Gastrocnemius medialis (tissue), 4 donors: ENCODE results near the gene C6. TPM values are rescaled to one million over a fixed set of nuclear protein-coding genes. Genes with fewer than 3 reads are reported as not detected.
"Not testable (repeated sequence)": the region's sequence is repeated elsewhere in the genome, so short reads cannot be mapped to it uniquely, and the experiment has no call there.

ENCODE experiments used
- ATAC-seq, 2 donors: fragments of 150-250 bp; one replicate each; pipeline ENCODE4 v1.9.1; 2016
- DNase-seq, 2 donors: peaks; one replicate each; pipeline ENCODE4 v3.0.0-alpha.2; 2019
- H3K27ac ChIP-seq, 4 donors: fragments of 200-600 bp; sonication (generic); 1 replicate in 1 of 4; 2 replicates in 3 of 4; pipeline ENCODE4 v1.5.1; 2016 to 2018; ENCODE audit warnings: mild to moderate bottlenecking in 2 of 4, moderate library complexity in 1 of 4
- H3K27me3 ChIP-seq, 3 donors: fragments of 200-600 bp; sonication (generic) in 2 of 3; 1 replicate in 1 of 3; 2 replicates in 2 of 3; pipeline versions ENCODE4 v1.5.1 to v1.6.0; 2016 to 2019; ENCODE audit warnings: mild to moderate bottlenecking in 1 of 3, moderate library complexity in 1 of 3
- H3K36me3 ChIP-seq, 2 donors: fragments of 200-600 bp; sonication (generic) in 1 of 2; one replicate each; pipeline ENCODE4 v1.5.1; 2017 to 2018
- H3K4me1 ChIP-seq, 2 donors: fragments of 200-600 bp; sonication (generic) in 1 of 2; one replicate each; pipeline ENCODE4 v1.5.1; 2016 to 2017; ENCODE audit warnings: mild to moderate bottlenecking in 2 of 2
- H3K4me3 ChIP-seq, 4 donors: fragments of 200-600 bp; sonication (generic) in 3 of 4; 1 replicate in 1 of 4; 2 replicates in 3 of 4; pipeline ENCODE4 v1.5.1; 2016 to 2019; ENCODE audit warnings: mild to moderate bottlenecking in 2 of 4
- H3K9me3 ChIP-seq, 3 donors: fragments of 200-600 bp; sonication (generic) in 2 of 3; 1 replicate in 1 of 3; 2 replicates in 2 of 3; pipeline ENCODE4 v1.5.1; 2016 to 2019
- CTCF ChIP-seq, 5 experiments: fragments of 450-650 bp in 3 of 5; fragments of 200-600 bp in 2 of 5; sonication (generic) in 2 of 5; IDR thresholded peaks in 4 of 5; conservative IDR thresholded peaks in 1 of 5; 1 replicate in 4 of 5; 2 replicates in 1 of 5; pipeline ENCODE4 v1.5.1; 2016 to 2019; ENCODE audit warnings: antibody characterized with exemption in 5 of 5, mild to moderate bottlenecking in 3 of 5, moderate library complexity in 3 of 5
- POLR2A ChIP-seq, 2 donors: fragments of 450-650 bp; IDR thresholded peaks; one replicate each; pipeline ENCODE4 v1.6.1; 2017; ENCODE audit warnings: antibody characterized with exemption in 2 of 2, mild to moderate bottlenecking in 2 of 2, moderate library complexity in 2 of 2
- in situ Hi-C, 4 donors: fragments of 200-750 bp; cut with MboI; loops; one replicate each; pipeline versions ENCODE4 v1.15.0 to v1.8.0; 2017; ENCODE audit warnings: low sequenced_read_pairs in 4 of 4
- intact Hi-C: fragments of 100-400 bp; cut with DNase I; formaldehyde crosslinking; loops from one replicate; pipeline ENCODE4 v1.15.1; 2023; ENCODE audit warnings: low total_unique reads
- total RNA-seq, 4 donors: library from RNA; depleted of rRNA; stranded (reverse); fragments of >200 nt; gene quantifications; one replicate each; pipeline versions ENCODE4 v1.1.0 to v1.2.3, GENCODE V29; 2016

C6 gene
- total RNA-seq, 4 donors from 2014 or later, result 0.46 to 1.4 (median 0.97) TPM; not detected in 1

- DNase-seq (no peak), ATAC-seq (no peak)
- no peak overlapping the region for H3K4me3 ChIP-seq
- H3K27me3 ChIP-seq, result no peaks in the 10 kb centered on the region
- no peaks in the 10 kb centered on the region for H3K4me1 ChIP-seq
- intact Hi-C loops, result no loop called here
- in situ Hi-C loops, result no loop called here
- no peaks in the 10 kb centered on the region for H3K9me3 ChIP-seq
- H3K27ac ChIP-seq, result peak overlapping the region in 2 of 4 donors; percentile 25 to 28
- TF ChIP-seq CTCF (IDR thresholded peaks at IDR 0.05 in 4 of 5, conservative IDR thresholded peaks at IDR 0.05 in 1 of 5) (no peak), POLR2A (IDR thresholded peaks at IDR 0.05) (no peak)
- H3K36me3 ChIP-seq, result no peaks in the 10 kb centered on the region
Measured at GRCh38 chr5:41218929-41219657, 5.8 kb upstream of the C6 start.

- no peaks in the 10 kb centered on the region for H3K4me1 ChIP-seq
- TF ChIP-seq CTCF (IDR thresholded peaks at IDR 0.05 in 4 of 5, conservative IDR thresholded peaks at IDR 0.05 in 1 of 5), result no peak
- TF ChIP-seq POLR2A (IDR thresholded peaks at IDR 0.05), result no peak
- intact Hi-C loops, result no loop called here
- DNase-seq, result no peak
- no peak overlapping the region for H3K4me3 ChIP-seq
- H3K27me3 ChIP-seq, result no peaks in the 10 kb centered on the region
- no peak for ATAC-seq
- H3K27ac ChIP-seq, result no peak overlapping the region
- in situ Hi-C loops, result no loop called here
- H3K36me3 ChIP-seq, result no peaks in the 10 kb centered on the region
- no peaks in the 10 kb centered on the region for H3K9me3 ChIP-seq
Measured at GRCh38 chr5:41214182-41214581, 850 bp upstream of the C6 start.

- TF ChIP-seq POLR2A (IDR thresholded peaks at IDR 0.05) (no peak), CTCF (IDR thresholded peaks at IDR 0.05 in 4 of 5, conservative IDR thresholded peaks at IDR 0.05 in 1 of 5) (no peak)
- no peaks in the 10 kb centered on the region for H3K27me3 ChIP-seq
- H3K4me3 ChIP-seq, result no peak overlapping the region
- no peaks in the 10 kb centered on the region for H3K9me3 ChIP-seq
- no peak for ATAC-seq
- H3K27ac ChIP-seq, result no peak overlapping the region
- no peaks in the 10 kb centered on the region for H3K36me3 ChIP-seq
- in situ Hi-C loops, result no loop called here
- no peak for DNase-seq
- intact Hi-C loops, result loop anchor here (1.0 kb wide), 1 partner anchor 7 kb away; no protein-coding TSS in a partner anchor
- no peaks in the 10 kb centered on the region for H3K4me1 ChIP-seq
Measured at GRCh38 chr5:41212935-41213334, 397 bp downstream of the C6 start.

- Histone ChIP-seq H3K9me3 (no peaks in the 10 kb centered on the region), H3K27me3 (no peaks in the 10 kb centered on the region), H3K27ac (no peak overlapping the region), H3K4me1 (no peaks in the 10 kb centered on the region), H3K4me3 (no peak overlapping the region), H3K36me3 (no peaks in the 10 kb centered on the region)
- DNase-seq (no peak), ATAC-seq (no peak)
- no peak for TF ChIP-seq CTCF (IDR thresholded peaks at IDR 0.05 in 4 of 5, conservative IDR thresholded peaks at IDR 0.05 in 1 of 5)
- intact Hi-C loops, result no loop called here
- in situ Hi-C loops, result no loop called here
Measured at GRCh38 chr5:41211417-41211816, 1.9 kb downstream of the C6 start.

GRCh38 chr5:41205475-41205874, 7.9 kb downstream of the C6 start:
- DNase-seq, in situ Hi-C loops, H3K27me3 ChIP-seq, H3K9me3 ChIP-seq, H3K4me1 ChIP-seq, H3K27ac ChIP-seq, ATAC-seq, H3K36me3 ChIP-seq, intact Hi-C loops, H3K4me3 ChIP-seq: not testable (repeated sequence)
